Activated naive CD4-positive, alpha-beta T cell treated with anti-CD3 and anti-CD28 coated beads for 36 hours (primary cell): ENCODE measurements around the gene LMOD2. TPM values are rescaled to one million over a fixed set of nuclear protein-coding genes. Genes with fewer than 3 reads are reported as not detected.

ENCODE experiments used
- CTCF ChIA-PET: fragments of 350-600 bp; sonication (Branson Sonifier 250); formaldehyde crosslinking; loops from one replicate; lab custom pipeline; 2021; ENCODE audit warnings: antibody characterized with exemption; lab: Charles Lee
- DNase-seq: peaks from one replicate; pipeline ENCODE4 v3.0.0-alpha.2; 2020
- H3K27ac Mint-ChIP-seq: one replicate; pipeline ENCODE4 v1.8.0; 2021; ENCODE audit warnings: mild to moderate bottlenecking, mixed read lengths
- H3K27me3 Mint-ChIP-seq: one replicate; pipeline ENCODE4 v1.8.0; 2021; ENCODE audit warnings: low read depth, mixed read lengths
- H3K36me3 Mint-ChIP-seq: one replicate; pipeline ENCODE4 v1.8.0; 2021; ENCODE audit warnings: low read depth, mixed read lengths
- H3K4me1 Mint-ChIP-seq: one replicate; pipeline ENCODE4 v1.8.0; 2021; ENCODE audit warnings: low read depth, mixed read lengths
- H3K4me3 Mint-ChIP-seq: one replicate; pipeline ENCODE4 v1.8.0; 2021; ENCODE audit warnings: mild to moderate bottlenecking, moderate library complexity, mixed read lengths
- H3K9me3 Mint-ChIP-seq: one replicate; pipeline ENCODE4 v1.8.0; 2021; ENCODE audit warnings: mixed read lengths
- intact Hi-C: fragments of 100-400 bp; cut with micrococcal nuclease; formaldehyde crosslinking; loops from one replicate; pipeline ENCODE4 v1.15.1; 2023
- total RNA-seq, 2 experiments: library from RNA; stranded (reverse); gene quantifications; one replicate each; pipeline ENCODE4 v1.2.3, GENCODE V29; 2021

LMOD2 gene
- total RNA-seq, 2 experiments from 2014 or later = not detected

- DNase-seq = no peak
- intact Hi-C loops = no loop called here
- Mint-ChIP-seq H3K27me3 (peaks cover 6% of the 10 kb centered on the region), H3K4me1 (no peaks in the 10 kb centered on the region), H3K4me3 (no peak overlapping the region), H3K27ac (no peak overlapping the region), H3K9me3 (no peaks in the 10 kb centered on the region), H3K36me3 (no peaks in the 10 kb centered on the region)
- CTCF ChIA-PET = interaction anchor here (1.4 kb wide), 1 partner anchor 38 kb away, joined by 3 read pairs; no protein-coding TSS in a partner anchor
These were observed 6.1 kb downstream of the LMOD2 start for GRCh38 chr7:123661765-123662164.

DNA sequence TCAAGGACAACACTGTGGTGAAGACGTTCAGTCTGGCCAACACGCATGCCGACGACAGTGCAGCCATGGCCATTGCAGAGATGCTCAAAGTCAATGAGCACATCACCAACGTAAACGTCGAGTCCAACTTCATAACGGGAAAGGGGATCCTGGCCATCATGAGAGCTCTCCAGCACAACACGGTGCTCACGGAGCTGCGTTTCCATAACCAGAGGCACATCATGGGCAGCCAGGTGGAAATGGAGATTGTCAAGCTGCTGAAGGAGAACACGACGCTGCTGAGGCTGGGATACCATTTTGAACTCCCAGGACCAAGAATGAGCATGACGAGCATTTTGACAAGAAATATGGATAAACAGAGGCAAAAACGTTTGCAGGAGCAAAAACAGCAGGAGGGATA, 6.6 kb downstream of the LMOD2 start:
- no peak overlapping the region for H3K27ac Mint-ChIP-seq
- DNase-seq = no peak
- no peak overlapping the region for H3K4me3 Mint-ChIP-seq
- intact Hi-C loops = no loop called here
- no peaks in the 10 kb centered on the region for H3K9me3 Mint-ChIP-seq
- H3K27me3 Mint-ChIP-seq = peaks cover 6% of the 10 kb centered on the region
- CTCF ChIA-PET = interaction anchor here (1.4 kb wide), 1 partner anchor 38 kb away, joined by 3 read pairs; no protein-coding TSS in a partner anchor
- no peaks in the 10 kb centered on the region for H3K4me1 Mint-ChIP-seq
- no peaks in the 10 kb centered on the region for H3K36me3 Mint-ChIP-seq

GRCh38 chr7:123662755-123663154, 7.1 kb downstream of the LMOD2 start:
- Mint-ChIP-seq H3K36me3 (no peaks in the 10 kb centered on the region), H3K27me3 (peaks cover 6% of the 10 kb centered on the region), H3K27ac (no peak overlapping the region), H3K4me3 (no peak overlapping the region), H3K9me3 (no peaks in the 10 kb centered on the region), H3K4me1 (no peaks in the 10 kb centered on the region)
- CTCF ChIA-PET = interaction anchor here (0.5 to 1.4 kb wide), 2 partner anchors 39 to 85 kb away, joined by 3 to 7 read pairs; no protein-coding TSS in a partner anchor
- no peak for DNase-seq
- intact Hi-C loops = no loop called here

DNA sequence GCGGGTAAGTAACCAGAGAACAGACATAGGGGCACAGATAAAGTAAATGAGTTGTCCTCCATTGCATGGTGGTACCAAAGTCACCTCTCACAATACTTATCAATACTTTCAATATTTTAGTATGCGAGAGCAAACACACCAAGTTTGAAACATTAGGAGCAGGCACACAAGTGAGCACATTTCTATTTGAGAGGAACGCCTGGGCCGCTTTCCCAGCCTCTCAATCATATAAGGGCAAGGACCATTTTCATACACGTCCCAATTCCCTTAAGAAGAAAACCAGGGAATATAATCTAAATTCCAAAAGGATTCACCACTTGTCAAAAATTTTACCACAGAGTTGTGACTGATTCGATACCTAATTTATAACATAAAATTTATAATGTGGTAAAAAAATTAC, 7.5 kb downstream of the LMOD2 start:
- H3K4me1 Mint-ChIP-seq = no peaks in the 10 kb centered on the region
- DNase-seq = no peak
- H3K36me3 Mint-ChIP-seq = no peaks in the 10 kb centered on the region
- H3K27me3 Mint-ChIP-seq = peaks cover 6% of the 10 kb centered on the region
- no peak overlapping the region for H3K4me3 Mint-ChIP-seq
- no peak overlapping the region for H3K27ac Mint-ChIP-seq
- CTCF ChIA-PET = interaction anchor here (0.5 kb wide), 1 partner anchor 85 kb away, joined by 7 read pairs; no protein-coding TSS in a partner anchor
- intact Hi-C loops = no loop called here
- H3K9me3 Mint-ChIP-seq = no peaks in the 10 kb centered on the region

DNA sequence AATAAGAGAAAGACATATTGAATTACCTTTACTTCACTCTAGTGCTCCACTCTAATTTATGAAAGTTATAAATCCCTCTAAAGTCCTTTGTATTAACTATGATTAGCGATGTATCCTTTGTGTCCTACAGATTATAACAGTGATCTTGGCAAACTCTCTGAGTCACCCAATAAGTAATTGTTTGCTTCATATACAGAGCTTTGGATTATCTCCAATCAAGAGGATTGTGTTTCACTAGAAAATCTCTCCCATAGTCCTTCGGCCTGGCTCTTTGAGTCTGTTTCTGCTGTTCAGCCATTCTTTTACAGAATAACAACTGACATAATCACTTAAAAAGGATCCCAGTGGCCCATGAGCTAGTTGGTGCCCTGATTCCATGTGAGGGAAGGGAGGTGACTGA, 9.5 kb downstream of the LMOD2 start:
- Mint-ChIP-seq H3K4me1 (no peaks in the 10 kb centered on the region), H3K9me3 (no peaks in the 10 kb centered on the region), H3K36me3 (no peaks in the 10 kb centered on the region), H3K27ac (no peak overlapping the region), H3K27me3 (peaks cover 6% of the 10 kb centered on the region), H3K4me3 (no peak overlapping the region)
- no peak for DNase-seq
- CTCF ChIA-PET = interaction anchor here (1.5 kb wide), 1 partner anchor 41 kb away, joined by 6 read pairs; no protein-coding TSS in a partner anchor
- intact Hi-C loops = no loop called here

DNA sequence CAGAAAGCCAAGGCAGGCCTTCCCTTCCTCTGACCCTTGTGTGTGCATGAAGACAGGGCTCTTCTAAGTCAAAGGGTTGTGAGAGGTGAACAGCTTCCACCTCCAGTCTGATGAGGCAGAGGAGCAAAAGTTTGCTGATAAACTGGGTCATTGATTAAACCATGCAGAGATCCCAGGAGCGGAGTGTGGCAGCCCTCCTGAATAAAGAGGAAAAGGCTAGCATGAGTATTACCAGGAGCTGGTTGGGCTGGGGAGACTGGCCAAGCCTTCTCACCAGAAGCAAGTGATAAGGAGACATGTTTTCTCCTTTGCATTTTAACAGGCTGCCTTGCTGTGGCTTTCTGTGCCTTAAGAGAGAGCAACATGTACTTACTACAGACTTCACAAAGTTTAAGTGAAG, 10.2 kb downstream of the LMOD2 start:
- Mint-ChIP-seq H3K4me3 (no peak overlapping the region), H3K4me1 (no peaks in the 10 kb centered on the region), H3K36me3 (no peaks in the 10 kb centered on the region), H3K27ac (no peak overlapping the region), H3K9me3 (no peaks in the 10 kb centered on the region), H3K27me3 (peaks cover 6% of the 10 kb centered on the region)
- intact Hi-C loops = no loop called here
- DNase-seq = no peak
- CTCF ChIA-PET = interaction anchor here (1.5 kb wide), 1 partner anchor 42 kb away, joined by 6 read pairs; no protein-coding TSS in a partner anchor

- DNase-seq = no peak
- no peaks in the 10 kb centered on the region for H3K4me1 Mint-ChIP-seq
- CTCF ChIA-PET = interaction anchor here (0.7 kb wide), 1 partner anchor 172 kb away, joined by 5 read pairs; no protein-coding TSS in a partner anchor
- H3K27me3 Mint-ChIP-seq = peaks cover 6% of the 10 kb centered on the region
- no peak overlapping the region for H3K4me3 Mint-ChIP-seq
- no peaks in the 10 kb centered on the region for H3K9me3 Mint-ChIP-seq
- intact Hi-C loops = no loop called here
- no peaks in the 10 kb centered on the region for H3K36me3 Mint-ChIP-seq
- no peak overlapping the region for H3K27ac Mint-ChIP-seq
These were observed 10.8 kb downstream of the LMOD2 start for GRCh38 chr7:123666492-123666891.

- Mint-ChIP-seq H3K4me1 (no peaks in the 10 kb centered on the region), H3K27ac (no peak overlapping the region), H3K36me3 (no peaks in the 10 kb centered on the region), H3K9me3 (no peaks in the 10 kb centered on the region), H3K27me3 (no peaks in the 10 kb centered on the region), H3K4me3 (no peak overlapping the region)
- intact Hi-C loops = no loop called here
- no peak for DNase-seq
- CTCF ChIA-PET = interaction anchor here (1.4 kb wide), 1 partner anchor 13 kb away, joined by 3 read pairs; no protein-coding TSS in a partner anchor
These were observed 13.8 kb downstream of the LMOD2 start for GRCh38 chr7:123669485-123669884.

DNA sequence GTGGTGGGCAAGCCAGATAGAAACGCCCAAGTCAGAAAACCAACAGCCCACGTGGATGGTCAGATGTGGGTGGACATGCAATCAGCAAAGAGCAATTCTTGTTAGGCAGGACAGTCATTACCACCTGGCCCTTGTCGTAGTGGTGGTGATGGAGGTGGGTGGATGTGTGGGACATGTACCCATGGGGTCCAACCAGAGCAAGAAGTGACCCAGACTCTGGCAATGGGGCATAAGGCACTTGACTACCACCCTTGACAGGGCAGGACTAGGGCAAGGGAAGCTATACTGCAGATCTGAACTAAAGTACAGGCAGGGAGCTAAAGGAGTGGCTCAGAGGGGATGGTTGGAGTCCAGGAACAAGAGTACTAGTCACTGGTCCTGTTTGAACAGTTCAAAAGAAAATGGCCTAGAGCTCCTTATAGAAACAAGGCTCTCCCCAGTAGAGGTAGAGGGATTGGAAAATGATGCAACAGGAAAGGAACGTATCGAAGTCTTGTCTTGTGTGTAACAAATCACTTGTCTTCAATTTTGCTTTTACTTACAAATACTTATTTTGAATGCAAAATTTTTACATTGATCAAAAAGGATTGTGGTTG, 17.6 kb downstream of the LMOD2 start:
- no peaks in the 10 kb centered on the region for H3K4me1 Mint-ChIP-seq
- no peaks in the 10 kb centered on the region for H3K9me3 Mint-ChIP-seq
- H3K36me3 Mint-ChIP-seq = no peaks in the 10 kb centered on the region
- intact Hi-C loops = no loop called here
- H3K27ac Mint-ChIP-seq = no peak overlapping the region
- CTCF ChIA-PET = no interaction called here
- H3K4me3 Mint-ChIP-seq = no peak overlapping the region
- no peak for DNase-seq
- no peaks in the 10 kb centered on the region for H3K27me3 Mint-ChIP-seq

- no peak overlapping the region for H3K4me3 Mint-ChIP-seq
- H3K4me1 Mint-ChIP-seq = no peaks in the 10 kb centered on the region
- H3K9me3 Mint-ChIP-seq = no peaks in the 10 kb centered on the region
- no peaks in the 10 kb centered on the region for H3K27me3 Mint-ChIP-seq
- H3K36me3 Mint-ChIP-seq = no peaks in the 10 kb centered on the region
- no peak overlapping the region for H3K27ac Mint-ChIP-seq
- CTCF ChIA-PET = no interaction called here
- intact Hi-C loops = no loop called here
- no peak for DNase-seq
These were observed 18.2 kb downstream of the LMOD2 start for GRCh38 chr7:123673752-123674398.

- Mint-ChIP-seq H3K9me3 (no peaks in the 10 kb centered on the region), H3K27me3 (no peaks in the 10 kb centered on the region), H3K27ac (no peak overlapping the region), H3K36me3 (no peaks in the 10 kb centered on the region), H3K4me3 (no peak overlapping the region), H3K4me1 (no peaks in the 10 kb centered on the region)
- intact Hi-C loops = no loop called here
- no peak for DNase-seq
- CTCF ChIA-PET = interaction anchor here (0.6 kb wide), 1 partner anchor 96 kb away, joined by 3 read pairs; no protein-coding TSS in a partner anchor
These were observed 18.9 kb downstream of the LMOD2 start for GRCh38 chr7:123674399-123675180.

GRCh38 chr7:123675181-123675473, 19.5 kb downstream of the LMOD2 start:
- Mint-ChIP-seq H3K9me3 (no peaks in the 10 kb centered on the region), H3K36me3 (no peaks in the 10 kb centered on the region), H3K4me3 (no peak overlapping the region), H3K4me1 (no peaks in the 10 kb centered on the region), H3K27me3 (no peaks in the 10 kb centered on the region), H3K27ac (no peak overlapping the region)
- no peak for DNase-seq
- intact Hi-C loops = no loop called here
- CTCF ChIA-PET = no interaction called here
